GM12872 (cell line): ENCODE results near the gene TMED7.
A peak's percentile ranks its signal among the peaks of the same experiment; 100 is the strongest.

ENCODE experiments used
- CTCF ChIP-seq: IDR thresholded peaks from 3 replicates; pipeline ENCODE4 v1.5.1; 2011; ENCODE audit warnings: low read depth, mild to moderate bottlenecking, low read length, moderate library complexity; ENCODE audit not compliant: insufficient read depth

TMED7 gene

GRCh38 chr5:115589043-115589442 is 36.8 kb downstream of the TMED7 start:
- TF ChIP-seq CTCF: no peak

DNA sequence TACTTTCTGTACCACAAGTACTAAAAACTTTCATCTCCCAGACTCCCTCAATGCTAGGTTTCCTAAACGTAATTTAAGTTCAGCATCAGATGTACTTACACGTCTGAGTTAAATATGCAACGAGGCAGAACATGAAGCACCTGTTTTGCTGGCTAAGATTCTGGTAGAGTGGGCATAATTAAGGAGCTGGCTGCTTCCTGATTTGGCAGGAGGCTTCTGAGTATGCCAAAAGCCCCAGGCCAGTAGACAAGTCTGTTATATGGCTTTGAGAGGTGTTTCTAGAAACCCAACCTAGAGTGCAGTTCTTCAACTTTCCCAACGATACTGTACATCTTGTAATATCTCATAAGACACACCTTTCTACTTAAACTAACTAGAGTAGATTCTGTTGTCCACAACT is 37.2 kb downstream of the TMED7 start:
- TF ChIP-seq CTCF: no peak

DNA sequence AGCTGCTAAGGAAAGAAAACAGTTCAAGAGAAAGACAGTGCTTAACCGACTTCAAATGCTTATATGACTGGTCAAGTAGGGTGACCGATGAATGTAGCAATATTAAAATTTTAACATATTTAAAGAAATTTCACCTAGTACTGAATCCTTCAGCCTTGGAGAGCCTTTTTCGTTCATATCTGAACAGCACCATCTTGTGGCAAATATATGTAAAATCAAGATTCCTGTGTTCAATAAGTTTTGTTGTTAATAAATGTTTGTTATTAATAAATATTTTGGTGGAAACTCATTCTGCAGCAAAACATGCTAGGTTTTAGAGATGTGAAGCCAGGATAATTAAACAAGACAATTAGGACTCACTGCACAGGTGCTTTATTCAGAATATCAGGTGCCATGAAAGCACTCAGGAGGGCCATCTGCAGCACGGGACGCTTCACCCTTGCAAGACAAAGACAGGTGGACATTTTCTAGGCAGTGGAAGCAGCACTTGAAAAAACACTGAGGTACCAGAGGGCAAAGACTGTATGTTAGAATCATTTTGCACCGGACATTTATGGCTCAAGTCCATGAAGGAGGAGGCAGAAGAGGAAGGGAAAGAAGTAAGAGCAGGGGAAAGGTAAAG is 39.2 kb downstream of the TMED7 start:
- peak; percentile 7; the same call in 2 of the 3 replicates for TF ChIP-seq CTCF

DNA sequence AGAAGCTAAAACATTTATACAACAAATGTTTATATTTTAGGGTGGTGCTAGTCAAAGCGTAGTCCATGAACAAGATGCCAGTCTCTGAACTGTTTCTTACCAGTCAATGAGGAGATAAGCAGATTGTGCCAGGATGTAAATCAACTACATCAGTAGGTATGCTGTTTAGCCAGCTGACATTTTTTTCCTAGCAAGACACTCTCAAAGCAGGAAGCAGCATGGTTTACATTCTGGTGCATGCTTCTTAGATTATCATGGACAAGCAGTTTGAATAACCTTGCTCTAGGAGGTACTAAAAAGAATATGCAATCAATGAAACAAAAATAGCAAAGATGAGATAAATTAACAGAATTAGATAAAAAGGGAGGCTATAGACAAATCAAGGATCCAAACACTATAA is 40.6 kb downstream of the TMED7 start:
- TF ChIP-seq CTCF: no peak

DNA sequence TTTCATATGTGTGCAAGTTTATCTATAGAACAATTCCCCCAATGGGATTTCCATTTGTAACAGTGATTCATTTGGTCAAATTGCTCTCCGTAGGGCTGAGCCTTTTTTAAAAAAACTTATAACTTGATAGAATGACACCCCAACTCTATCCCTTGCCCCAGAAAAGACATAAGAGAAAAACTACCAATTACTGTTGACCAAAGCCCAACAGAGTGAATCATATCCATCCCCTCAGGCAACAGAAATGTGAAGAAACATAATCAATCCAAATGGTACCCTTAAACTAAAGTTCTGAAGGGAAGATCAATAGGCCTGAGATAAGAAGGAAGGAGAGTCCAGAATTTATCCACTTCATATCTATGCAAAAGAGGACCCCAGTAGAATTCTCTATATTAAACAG is 41.3 kb downstream of the TMED7 start:
- TF ChIP-seq CTCF: no peak

- no peak for TF ChIP-seq CTCF
Measured at GRCh38 chr5:115583474-115583873, 42.4 kb downstream of the TMED7 start.

DNA sequence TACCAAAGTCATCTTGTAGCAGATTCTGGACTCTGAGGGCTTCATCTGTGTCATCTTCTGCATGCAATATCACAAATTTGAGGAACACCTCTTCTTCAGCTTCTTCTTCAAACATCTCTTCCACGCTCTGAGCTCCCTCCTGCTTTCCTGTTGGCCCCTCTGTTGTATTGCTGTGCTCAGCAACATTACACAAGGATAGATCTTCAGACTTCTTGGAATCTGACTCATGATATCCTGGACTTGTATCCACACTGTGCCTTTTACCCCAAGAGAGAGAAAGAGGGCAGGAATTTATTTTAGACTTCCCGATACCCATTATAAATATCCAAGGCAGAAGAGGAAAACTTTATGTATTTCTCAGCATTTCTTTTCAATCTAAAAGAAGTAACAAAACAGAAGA is 44.9 kb downstream of the TMED7 start:
- no peak for TF ChIP-seq CTCF
